Ascending aorta (tissue), 2 donors: ENCODE results near the gene HYAL1. TPM values are rescaled to one million over a fixed set of nuclear protein-coding genes. Genes with fewer than 3 reads are reported as not detected.
A peak's percentile ranks its signal among the peaks of the same experiment; 100 is the strongest.
"Not testable (repeated sequence)": the region's sequence is repeated elsewhere in the genome, so short reads cannot be mapped to it uniquely, and the experiment has no call there.

Experiments
- DNase-seq, 2 donors: peaks; one replicate each; pipeline ENCODE4 v3.0.0-alpha.2; 2019; ENCODE audit warnings: low spot score in 2 of 2
- H3K27ac ChIP-seq, 2 donors: fragments of 200-600 bp; sonication (generic); one replicate each; pipeline ENCODE4 v1.5.1; 2016 to 2017; ENCODE audit warnings: mild to moderate bottlenecking in 1 of 2
- H3K27me3 ChIP-seq: fragments of 200-600 bp; sonication (generic); one replicate; pipeline ENCODE4 v1.5.1; 2017
- H3K36me3 ChIP-seq, 2 donors: fragments of 200-600 bp; sonication (generic); one replicate each; pipeline ENCODE4 v1.5.1; 2016
- H3K4me1 ChIP-seq, 2 donors: fragments of 200-600 bp; sonication (generic); one replicate each; pipeline ENCODE4 v1.5.1; 2016 to 2017; ENCODE audit warnings: mild to moderate bottlenecking in 1 of 2
- H3K4me3 ChIP-seq, 2 donors: fragments of 200-600 bp; sonication (generic); one replicate each; pipeline ENCODE4 v1.5.1; 2016 to 2017; ENCODE audit warnings: mild to moderate bottlenecking in 1 of 2
- H3K9me3 ChIP-seq, 2 donors: fragments of 200-600 bp; sonication (generic); one replicate each; pipeline ENCODE4 v1.5.1; 2016
- intact Hi-C: fragments of 100-400 bp; cut with DNase I; formaldehyde crosslinking; loops from one replicate; pipeline ENCODE4 v1.15.1; 2023
- total RNA-seq: library from RNA; depleted of rRNA; stranded (reverse); fragments of >200 nt; gene quantifications from one replicate; pipeline ENCODE4 v1.1.0, GENCODE V29; 2016
- TF ChIP-seq, protein P1 (sequence below), 3 experiments: fragments of 200-600 bp in 2 of 3; fragments of 450-650 bp in 1 of 3; sonication (generic) in 2 of 3; IDR thresholded peaks; one replicate each; pipeline ENCODE4 v1.5.1; 2016 to 2019; ENCODE audit warnings: antibody characterized with exemption in 3 of 3, mild to moderate bottlenecking in 1 of 3, moderate library complexity in 1 of 3

Gene HYAL1
- total RNA-seq, 1 donor from 2014 or later, result 49.5 TPM

DNA sequence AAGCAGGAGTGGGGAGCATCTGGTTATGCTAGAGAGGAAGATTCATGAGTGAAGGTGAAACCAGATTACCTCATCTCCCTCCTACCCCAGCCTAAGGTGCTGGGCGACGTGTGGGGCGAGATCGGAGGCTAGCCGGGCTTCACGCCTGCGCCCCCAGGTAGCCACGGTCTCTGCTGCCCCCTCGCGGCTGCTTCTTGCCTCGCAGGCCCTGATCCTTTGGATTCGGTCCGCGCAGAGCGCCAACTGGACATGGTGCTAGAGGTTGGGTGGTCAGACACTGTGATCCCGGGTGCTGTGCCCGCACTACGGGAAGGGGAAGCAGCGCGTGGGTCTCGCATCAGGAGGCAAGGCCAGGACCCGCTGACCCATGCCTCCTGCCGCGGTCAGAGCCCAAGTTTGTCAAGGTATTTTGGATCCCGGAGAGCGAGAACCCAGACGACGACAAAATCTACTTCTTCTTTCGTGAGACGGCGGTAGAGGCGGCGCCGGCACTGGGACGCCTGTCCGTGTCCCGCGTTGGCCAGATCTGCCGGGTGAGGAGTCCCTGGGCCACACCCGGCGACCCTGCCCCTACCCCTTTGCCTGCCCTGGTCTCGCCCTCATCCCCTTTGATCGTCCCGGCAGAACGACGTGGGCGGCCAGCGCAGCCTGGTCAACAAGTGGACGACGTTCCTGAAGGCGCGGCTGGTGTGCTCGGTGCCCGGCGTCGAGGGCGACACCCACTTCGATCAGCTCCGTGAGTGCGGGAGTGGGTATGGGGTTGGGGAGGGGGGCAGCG, 30.3 kb downstream of the HYAL1 start:
- Histone ChIP-seq H3K27me3 (no peaks in the 10 kb centered on the region), H3K9me3 (no peaks in the 10 kb centered on the region), H3K4me1 (peaks cover 12 to 24% of the 10 kb centered on the region in 2 donors), H3K27ac (peak overlapping the region in 1 of 2 donors; percentile 3), H3K36me3 (peaks cover 0 to 11% of the 10 kb centered on the region in 2 donors), H3K4me3 (peak overlapping the region; percentile 14 to 60)
- intact Hi-C loops, result loop anchor here (1.0 to 5.0 kb wide), 4 partner anchors 13 to 151 kb away; no protein-coding TSS in a partner anchor
- DNase-seq, result peak in 1 of 2 donors; percentile 91
- TF ChIP-seq, protein P1, sequence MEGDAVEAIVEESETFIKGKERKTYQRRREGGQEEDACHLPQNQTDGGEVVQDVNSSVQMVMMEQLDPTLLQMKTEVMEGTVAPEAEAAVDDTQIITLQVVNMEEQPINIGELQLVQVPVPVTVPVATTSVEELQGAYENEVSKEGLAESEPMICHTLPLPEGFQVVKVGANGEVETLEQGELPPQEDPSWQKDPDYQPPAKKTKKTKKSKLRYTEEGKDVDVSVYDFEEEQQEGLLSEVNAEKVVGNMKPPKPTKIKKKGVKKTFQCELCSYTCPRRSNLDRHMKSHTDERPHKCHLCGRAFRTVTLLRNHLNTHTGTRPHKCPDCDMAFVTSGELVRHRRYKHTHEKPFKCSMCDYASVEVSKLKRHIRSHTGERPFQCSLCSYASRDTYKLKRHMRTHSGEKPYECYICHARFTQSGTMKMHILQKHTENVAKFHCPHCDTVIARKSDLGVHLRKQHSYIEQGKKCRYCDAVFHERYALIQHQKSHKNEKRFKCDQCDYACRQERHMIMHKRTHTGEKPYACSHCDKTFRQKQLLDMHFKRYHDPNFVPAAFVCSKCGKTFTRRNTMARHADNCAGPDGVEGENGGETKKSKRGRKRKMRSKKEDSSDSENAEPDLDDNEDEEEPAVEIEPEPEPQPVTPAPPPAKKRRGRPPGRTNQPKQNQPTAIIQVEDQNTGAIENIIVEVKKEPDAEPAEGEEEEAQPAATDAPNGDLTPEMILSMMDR (IDR thresholded peaks at IDR 0.05), result peak; percentile 97 to 99 (median 99)

- peak overlapping the region in 1 of 2 donors; percentile 3 for H3K27ac ChIP-seq
Measured at GRCh38 chr3:50272538-50272910, 30.9 kb downstream of the HYAL1 start.

GRCh38 chr3:50271314-50271936, 31.9 kb downstream of the HYAL1 start:
- H3K4me1 ChIP-seq, result peaks cover 17 to 39% of the 10 kb centered on the region in 2 donors
- TF ChIP-seq, protein P1 (IDR thresholded peaks at IDR 0.05), result no peak
- no peaks in the 10 kb centered on the region for H3K27me3 ChIP-seq
- H3K27ac ChIP-seq, result no peak overlapping the region
- H3K4me3 ChIP-seq, result no peak overlapping the region
- no peaks in the 10 kb centered on the region for H3K9me3 ChIP-seq
- no peak for DNase-seq
- intact Hi-C loops, result loop anchor here (5.0 kb wide), 1 partner anchor 149 kb away; no protein-coding TSS in a partner anchor
- H3K36me3 ChIP-seq, result peaks cover 0 to 10% of the 10 kb centered on the region in 2 donors

More at GRCh38 chr3:50272538-50272910, 30.9 kb downstream of the HYAL1 start:
- H3K4me3 ChIP-seq, result peak overlapping the region in 1 of 2 donors; percentile 60
- H3K27me3 ChIP-seq, H3K9me3 ChIP-seq, DNase-seq: not testable (repeated sequence)
- intact Hi-C loops, result loop anchor here (5.0 kb wide), 1 partner anchor 150 kb away; no protein-coding TSS in a partner anchor
- H3K36me3 ChIP-seq, result peaks cover 0 to 11% of the 10 kb centered on the region in 2 donors
- peaks cover 12 to 30% of the 10 kb centered on the region in 2 donors for H3K4me1 ChIP-seq

DNA sequence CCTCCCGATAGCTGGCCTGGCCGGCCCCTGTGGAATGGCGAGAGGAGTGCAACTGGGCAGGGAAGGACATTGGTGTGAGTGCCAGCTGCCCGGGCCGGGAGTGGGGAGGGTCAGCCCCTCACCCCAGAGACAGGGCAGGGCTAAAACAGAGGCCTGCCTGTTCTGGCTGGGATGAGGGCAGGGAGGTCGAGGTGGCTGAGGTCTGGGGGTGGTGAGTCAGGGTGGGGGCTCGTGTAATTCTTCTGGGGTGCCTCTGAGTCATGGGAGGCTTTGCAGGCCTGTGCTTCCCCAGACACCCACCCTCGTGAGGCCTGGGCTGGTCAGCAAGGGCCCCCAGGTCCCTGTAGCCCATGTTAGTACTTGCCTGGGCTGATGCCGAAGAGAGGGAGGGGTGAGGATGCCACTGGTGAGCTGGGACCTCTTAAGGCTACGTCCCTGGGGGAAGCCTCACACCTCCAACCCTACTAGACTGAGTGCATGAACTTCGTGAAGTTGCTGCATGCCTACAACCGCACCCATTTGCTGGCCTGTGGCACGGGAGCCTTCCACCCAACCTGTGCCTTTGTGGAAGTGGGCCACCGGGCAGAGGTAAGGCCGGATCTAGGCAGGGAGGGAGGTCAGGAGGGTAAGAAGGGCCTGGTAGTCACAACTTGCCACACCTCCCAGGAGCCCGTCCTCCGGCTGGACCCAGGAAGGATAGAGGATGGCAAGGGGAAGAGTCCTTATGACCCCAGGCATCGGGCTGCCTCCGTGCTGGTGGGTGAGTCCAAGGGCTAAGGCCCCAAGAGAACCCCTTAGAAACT, 32.8 kb downstream of the HYAL1 start:
- no peaks in the 10 kb centered on the region for H3K27me3 ChIP-seq
- H3K9me3 ChIP-seq, result no peaks in the 10 kb centered on the region
- H3K36me3 ChIP-seq, result peaks cover 0 to 2% of the 10 kb centered on the region in 2 donors
- peak overlapping the region; percentile 85 to 97 for H3K27ac ChIP-seq
- DNase-seq, result no peak
- TF ChIP-seq, protein P1 (IDR thresholded peaks at IDR 0.05), result no peak
- H3K4me3 ChIP-seq, result no peak overlapping the region
- peaks cover 25 to 47% of the 10 kb centered on the region in 2 donors for H3K4me1 ChIP-seq
- intact Hi-C loops, result loop anchor here (5.0 kb wide), 1 partner anchor 148 kb away; no protein-coding TSS in a partner anchor

DNA sequence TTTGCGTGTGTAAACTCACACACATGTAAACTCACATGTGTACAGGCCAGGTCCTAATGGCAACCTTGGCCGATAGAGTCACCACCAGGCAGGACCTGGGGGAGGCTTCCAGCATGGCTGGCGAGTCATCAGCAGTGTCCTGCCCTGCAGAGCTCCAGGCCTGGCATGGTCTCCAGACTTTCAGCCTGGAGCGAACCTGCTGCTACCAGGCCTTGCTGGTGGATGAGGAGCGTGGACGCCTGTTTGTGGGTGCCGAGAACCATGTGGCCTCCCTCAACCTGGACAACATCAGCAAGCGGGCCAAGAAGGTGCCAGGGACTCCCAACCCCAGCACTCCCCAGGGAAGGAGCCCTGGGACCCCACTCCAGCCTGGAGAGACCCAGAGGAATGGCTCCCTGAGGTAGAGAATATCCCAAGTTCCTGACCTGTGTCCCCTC, 33.4 kb downstream of the HYAL1 start:
- H3K4me3 ChIP-seq, result peak overlapping the region; percentile 49 to 70
- no peaks in the 10 kb centered on the region for H3K27me3 ChIP-seq
- intact Hi-C loops, result loop anchor here (5.0 kb wide), 1 partner anchor 148 kb away; no protein-coding TSS in a partner anchor
- H3K4me1 ChIP-seq, result peaks cover 31 to 53% of the 10 kb centered on the region in 2 donors
- H3K27ac ChIP-seq, result peak overlapping the region; percentile 85 to 97
- no peaks in the 10 kb centered on the region for H3K36me3 ChIP-seq
- no peak for DNase-seq
- TF ChIP-seq, protein P1 (IDR thresholded peaks at IDR 0.05), result no peak
- no peaks in the 10 kb centered on the region for H3K9me3 ChIP-seq
